ENCODE data around the gene NIPAL3.

The NIPAL3 gene

DNA sequence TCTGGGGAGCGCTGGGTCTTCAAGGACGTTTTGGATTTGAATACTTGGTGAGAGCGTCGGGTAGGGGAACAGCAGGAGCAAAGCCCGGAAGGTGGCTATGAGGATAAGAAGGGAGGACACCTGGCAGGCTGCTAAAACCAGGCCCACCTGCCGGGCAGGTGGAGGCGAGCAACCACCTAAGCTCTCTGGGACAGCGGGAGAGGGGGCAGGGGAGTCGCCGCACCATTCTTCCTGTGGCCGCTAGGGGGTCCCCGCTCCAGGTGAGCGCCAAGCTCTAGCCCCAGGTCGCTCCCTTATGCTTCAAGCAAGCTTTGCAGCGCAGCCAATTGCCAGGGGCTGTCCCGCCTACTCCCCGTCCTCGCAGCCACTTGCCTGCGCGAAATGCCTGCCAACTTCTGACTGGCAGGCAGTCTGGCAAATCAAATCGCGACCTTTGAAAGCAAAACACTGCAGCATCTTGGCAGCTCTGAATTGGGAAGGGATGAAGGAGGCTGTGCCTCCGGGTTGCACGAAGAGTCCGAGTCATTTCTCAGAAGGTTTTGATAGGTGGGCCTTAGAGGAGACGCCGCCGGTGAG lies at the start of gene NIPAL3:
TSS of gene NIPAL3 (plus strand) at position 469 of the 576 bp plus-strand sequence. CDS start 3,746 bp downstream, outside the sequence.
- peak; percentile 89 to 97 for DNase-seq (ENCODE audit: low read depth in 1 of 2, low spot score in 1 of 2)

GRCh38 chr1:24366707-24367106 lies 48.9 kb upstream of the NIPAL3 start:
- no peak for DNase-seq (ENCODE audit: low read depth in 1 of 2, low spot score in 1 of 2)

- no peak for DNase-seq (ENCODE audit: low read depth in 1 of 2, low spot score in 1 of 2)
Measured at GRCh38 chr1:24369199-24369598, 46.4 kb upstream of the NIPAL3 start.

- DNase-seq (ENCODE audit: low read depth in 1 of 2, low spot score in 1 of 2) = no peak
Measured at GRCh38 chr1:24369801-24370200, 45.8 kb upstream of the NIPAL3 start.

- DNase-seq (ENCODE audit: low read depth in 1 of 2, low spot score in 1 of 2) = no peak
Measured at GRCh38 chr1:24373044-24373443, 42.6 kb upstream of the NIPAL3 start.

- DNase-seq (ENCODE audit: low read depth in 1 of 2, low spot score in 1 of 2) = no peak
Measured at GRCh38 chr1:24373710-24374109, 41.9 kb upstream of the NIPAL3 start.

GRCh38 chr1:24374891-24375786 lies 40.5 kb upstream of the NIPAL3 start:
- no peak for DNase-seq (ENCODE audit: low read depth in 1 of 2, low spot score in 1 of 2)

- DNase-seq (ENCODE audit: low read depth in 1 of 2, low spot score in 1 of 2) = no peak
Measured at GRCh38 chr1:24379733-24380315, 35.8 kb upstream of the NIPAL3 start.

DNA sequence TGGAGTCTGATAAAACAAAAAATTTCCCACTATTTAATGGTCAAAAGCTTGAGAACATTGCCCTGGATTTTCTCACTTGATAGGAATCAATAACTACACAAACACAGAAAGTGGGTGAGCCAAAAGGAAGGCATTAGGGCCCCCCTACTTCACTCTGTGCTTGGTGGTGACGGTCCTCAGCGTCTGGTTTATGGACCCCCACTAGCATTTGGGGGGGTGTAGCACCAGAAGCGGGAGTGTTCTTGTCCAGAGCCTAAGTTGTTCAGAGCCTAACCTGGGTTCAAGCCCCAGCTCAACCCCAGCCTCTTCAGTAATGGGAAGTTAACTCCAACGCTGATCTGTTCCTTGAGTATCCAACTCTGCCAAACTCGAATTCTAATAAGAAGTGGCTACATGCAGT lies 35.1 kb upstream of the NIPAL3 start:
- no peak for DNase-seq (ENCODE audit: low read depth in 1 of 2, low spot score in 1 of 2)

- no peak for DNase-seq (ENCODE audit: low read depth in 1 of 2, low spot score in 1 of 2)
Measured at GRCh38 chr1:24381256-24381655, 34.3 kb upstream of the NIPAL3 start.

- no peak for DNase-seq (ENCODE audit: low read depth in 1 of 2, low spot score in 1 of 2)
Measured at GRCh38 chr1:24382165-24382577, 33.4 kb upstream of the NIPAL3 start.

GRCh38 chr1:24383381-24383940 lies 32.1 kb upstream of the NIPAL3 start:
- DNase-seq (ENCODE audit: low read depth in 1 of 2, low spot score in 1 of 2) = no peak

DNA sequence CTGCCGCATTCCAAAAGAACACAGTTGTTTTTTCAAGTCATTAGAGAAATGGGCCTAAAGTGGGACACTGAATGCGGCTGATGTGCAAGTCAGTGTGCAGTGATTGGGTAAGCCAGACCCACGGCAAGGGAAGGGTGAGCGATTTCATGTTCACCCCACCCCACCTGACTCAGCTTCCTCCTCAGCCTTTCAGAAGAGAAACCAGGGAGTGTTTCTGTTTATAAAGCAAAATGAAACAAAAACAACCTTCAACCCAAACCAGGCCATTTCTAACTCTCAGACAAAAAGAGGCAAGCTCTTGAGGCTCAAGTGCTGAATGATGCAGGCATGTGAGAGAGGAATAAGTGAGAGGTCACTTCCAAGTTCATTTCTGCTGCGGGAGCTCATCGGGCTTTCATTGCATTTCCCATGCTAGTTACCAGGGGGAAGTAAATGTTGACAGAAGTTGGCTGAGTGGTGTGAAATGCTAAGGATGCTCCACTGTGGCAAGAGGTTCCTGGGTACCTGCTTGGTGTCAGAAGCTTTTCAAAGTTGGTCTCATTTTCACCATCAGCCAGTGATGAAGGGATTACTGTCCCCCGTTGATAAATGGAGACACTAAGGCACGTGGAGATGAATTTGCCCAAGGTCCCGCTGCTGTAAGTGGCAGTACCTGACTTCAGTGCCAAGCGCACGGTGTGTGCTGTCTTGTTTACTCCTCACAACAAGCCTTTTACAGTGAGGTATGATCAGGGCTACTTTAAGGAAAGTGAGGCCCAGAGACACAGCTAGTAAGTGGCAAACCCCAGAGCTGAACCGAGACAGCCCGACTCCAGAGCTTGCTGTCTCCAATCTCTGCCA lies 31.1 kb upstream of the NIPAL3 start:
- DNase-seq (ENCODE audit: low read depth in 1 of 2, low spot score in 1 of 2) = no peak

DNA sequence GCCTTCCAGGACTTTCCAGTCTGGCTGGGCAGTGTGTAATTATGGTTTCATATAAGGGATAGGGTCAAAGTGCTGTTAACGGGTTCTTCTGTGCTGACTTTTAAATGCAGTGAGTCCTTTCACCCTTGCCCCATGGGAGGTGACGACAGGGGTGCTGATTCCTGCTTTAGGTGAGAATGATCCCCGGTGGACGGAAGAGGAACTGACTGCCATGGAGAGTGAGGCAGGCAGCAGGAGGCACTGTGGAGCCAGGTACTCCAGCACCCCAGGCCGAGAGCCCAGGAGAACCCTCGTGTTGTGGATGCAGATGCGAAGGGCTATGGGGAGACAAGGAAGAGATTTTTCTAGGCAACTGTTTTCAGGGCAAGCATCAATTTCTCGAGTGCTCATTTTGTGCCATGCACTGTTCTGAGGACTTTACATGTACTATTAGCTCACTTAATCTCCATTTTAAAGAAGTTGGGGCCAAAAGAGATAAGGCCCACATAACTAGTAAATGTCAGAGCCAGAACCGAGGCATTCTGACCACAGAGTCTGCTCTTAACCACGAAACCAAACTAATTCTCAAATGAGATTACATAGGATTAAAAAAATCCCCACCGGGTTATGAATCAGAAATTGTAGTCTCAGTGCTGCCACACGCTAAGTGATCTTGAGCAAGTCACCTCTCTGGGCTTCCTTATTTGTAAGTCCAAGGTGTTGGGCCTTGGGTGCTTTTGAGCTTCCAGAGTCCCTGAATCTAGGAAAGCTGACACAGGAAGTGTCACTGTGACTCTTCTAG lies 30.3 kb upstream of the NIPAL3 start:
- no peak for DNase-seq (ENCODE audit: low read depth in 1 of 2, low spot score in 1 of 2)

DNA sequence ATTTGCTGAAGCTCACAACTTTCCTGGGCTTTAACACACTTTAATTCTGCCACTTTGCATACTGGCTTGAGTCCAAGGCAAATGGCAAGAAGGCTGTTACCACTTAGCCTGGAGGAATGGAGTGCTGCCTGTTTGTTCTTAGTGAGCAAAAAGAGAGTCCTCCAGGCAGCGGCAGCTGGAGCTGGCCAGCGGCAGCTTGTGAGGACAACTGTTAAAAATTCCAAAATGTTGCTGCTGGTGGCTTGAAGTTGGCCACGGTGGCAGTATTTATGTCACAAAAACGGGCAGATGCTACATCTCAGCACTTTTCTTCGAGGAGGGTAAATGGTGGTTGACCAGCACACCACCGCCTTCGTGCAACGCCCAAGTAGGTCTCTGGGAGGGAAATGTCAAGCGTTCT lies 29.4 kb upstream of the NIPAL3 start:
- no peak for DNase-seq (ENCODE audit: low read depth in 1 of 2, low spot score in 1 of 2)

DNA sequence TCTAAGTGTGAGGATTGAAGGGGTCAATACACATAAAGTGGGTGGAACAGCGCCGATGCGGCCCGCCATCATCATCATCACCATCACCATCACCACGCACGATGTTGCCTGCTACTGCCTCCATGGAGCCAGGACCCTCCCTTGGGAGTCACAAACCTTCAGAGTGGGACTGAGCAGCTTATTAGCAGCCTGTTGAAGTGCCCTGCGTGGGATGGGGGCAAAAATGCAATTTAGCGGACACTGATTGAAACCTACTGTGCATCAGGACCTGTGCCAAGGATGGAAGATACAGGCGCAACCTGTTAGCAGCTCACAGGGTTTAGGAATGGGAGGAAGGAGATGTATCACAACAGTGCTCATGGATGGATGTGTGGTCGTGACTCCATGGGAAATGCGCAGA lies 28.7 kb upstream of the NIPAL3 start:
- no peak for DNase-seq (ENCODE audit: low read depth in 1 of 2, low spot score in 1 of 2)

DNA sequence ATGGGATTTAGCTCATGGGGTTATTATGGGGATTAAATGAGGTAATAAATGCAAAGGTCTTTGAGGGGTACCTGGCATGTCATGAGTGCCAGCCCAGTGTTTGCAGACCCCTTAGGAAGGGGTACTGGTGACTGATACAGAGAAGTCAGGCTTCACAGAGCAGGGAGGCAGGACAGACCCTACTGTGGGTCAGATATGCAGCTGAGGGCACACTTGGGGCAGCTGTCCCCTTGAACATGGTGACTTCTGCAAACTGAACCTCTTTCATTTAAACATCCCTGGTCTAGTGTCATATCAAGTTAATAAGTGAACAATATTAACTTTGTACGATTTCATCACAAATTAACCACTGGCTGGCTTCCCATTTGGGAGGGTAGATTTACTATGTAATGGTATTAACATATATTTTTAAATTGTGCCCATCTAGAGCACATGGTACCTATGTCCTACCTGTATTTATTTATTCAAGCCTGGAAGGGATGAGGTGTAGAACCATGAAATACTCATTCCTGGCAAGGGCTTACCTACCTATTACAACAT lies 27.9 kb upstream of the NIPAL3 start:
- no peak for DNase-seq (ENCODE audit: low read depth in 1 of 2, low spot score in 1 of 2)

DNA sequence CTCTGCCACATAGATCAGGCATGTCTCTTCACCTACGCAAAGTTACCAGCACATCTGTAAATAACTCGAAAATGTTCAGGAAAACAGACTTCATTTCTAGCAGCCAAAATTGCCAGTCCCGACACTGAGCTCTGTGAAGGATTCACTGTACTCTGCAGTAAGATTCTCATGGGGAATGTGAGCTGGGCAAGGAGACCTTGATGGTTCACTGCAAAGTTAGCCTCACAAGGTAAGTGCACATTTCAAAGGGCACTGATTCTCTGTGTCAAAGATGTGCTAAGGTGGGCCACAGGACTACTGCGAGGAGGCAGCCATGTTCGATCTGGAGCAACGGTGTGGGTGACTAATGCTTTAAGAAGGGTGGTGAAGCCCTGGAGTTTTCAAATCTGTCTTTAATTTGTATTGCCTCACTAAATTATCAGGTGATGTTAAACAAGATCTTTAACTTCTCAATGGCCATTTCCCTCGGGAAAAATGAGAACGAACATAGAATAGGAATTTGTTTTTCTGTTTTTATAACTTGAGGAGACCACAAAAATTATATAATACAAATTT lies 27.2 kb upstream of the NIPAL3 start:
- no peak for DNase-seq (ENCODE audit: low read depth in 1 of 2, low spot score in 1 of 2)

DNA sequence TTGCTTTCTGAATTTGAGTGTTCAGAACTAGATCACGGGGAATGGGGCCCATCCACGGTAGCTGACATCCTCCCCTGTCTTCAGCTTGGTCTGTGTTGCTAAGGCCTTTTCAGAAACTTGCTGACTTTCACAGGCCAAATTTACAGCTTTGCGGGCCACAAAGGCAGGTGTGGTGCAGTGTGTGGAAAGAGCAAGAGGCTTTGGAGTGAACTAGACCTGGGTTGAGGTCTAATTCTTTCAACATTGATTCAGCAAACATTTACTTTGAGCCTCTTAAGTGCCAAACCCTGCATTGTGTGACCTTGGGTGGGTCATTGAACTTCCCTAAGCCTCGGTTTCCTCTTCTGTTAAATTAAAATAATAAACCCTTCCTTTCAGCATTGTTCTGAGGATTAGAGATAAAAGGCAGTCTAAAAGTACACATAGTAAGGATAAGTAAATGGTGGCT lies 26.3 kb upstream of the NIPAL3 start:
- no peak for DNase-seq (ENCODE audit: low read depth in 1 of 2, low spot score in 1 of 2)

Data from activated CD4-positive, alpha-beta T cell treated with anti-CD3 and anti-CD28 coated beads, Interleukin-2, amount 50 U/mL, for 24 hours (primary cell).